AML-193 (cell line): ENCODE results near the gene GMPPA.

ENCODE experiments used
- DNase-seq, 2 experiments: peaks; one replicate each; lab custom pipeline; 2025; lab: John Stamatoyannopoulos, UW

Gene GMPPA

GRCh38 chr2:219486380-219486959, 12.2 kb upstream of the GMPPA start:
- no peak for DNase-seq

- DNase-seq, result no peak
These were observed 10.4 kb upstream of the GMPPA start for GRCh38 chr2:219488149-219488843.

GRCh38 chr2:219488844-219489194, 9.9 kb upstream of the GMPPA start:
- no peak for DNase-seq

GRCh38 chr2:219489315-219489714, 9.4 kb upstream of the GMPPA start:
- DNase-seq, result no peak

GRCh38 chr2:219490186-219490585, 8.5 kb upstream of the GMPPA start:
- no peak for DNase-seq

- no peak for DNase-seq
These were observed 8.0 kb upstream of the GMPPA start for GRCh38 chr2:219490600-219491130.

GRCh38 chr2:219491278-219491963, 7.3 kb upstream of the GMPPA start:
- DNase-seq, result no peak

GRCh38 chr2:219492575-219492974, 6.1 kb upstream of the GMPPA start:
- DNase-seq, result no peak

- no peak for DNase-seq
These were observed 5.6 kb upstream of the GMPPA start for GRCh38 chr2:219493086-219493485.

- DNase-seq, result no peak
These were observed 3.6 kb upstream of the GMPPA start for GRCh38 chr2:219494952-219495530.

- peak; percentile 47 to 50 for DNase-seq
These were observed 3.1 kb upstream of the GMPPA start for GRCh38 chr2:219495531-219496122.

- no peak for DNase-seq
These were observed 2.4 kb upstream of the GMPPA start for GRCh38 chr2:219496247-219496824.

GRCh38 chr2:219496825-219497494, 1.7 kb upstream of the GMPPA start:
- no peak for DNase-seq

- peak; percentile 65 to 75 for DNase-seq
These were observed 1.0 kb upstream of the GMPPA start for GRCh38 chr2:219497495-219498279.

- no peak for DNase-seq
These were observed 292 bp downstream of the GMPPA start for GRCh38 chr2:219499058-219499307.

- no peak for DNase-seq
These were observed 864 bp downstream of the GMPPA start for GRCh38 chr2:219499555-219499954.

GRCh38 chr2:219500135-219500534, 1.4 kb downstream of the GMPPA start:
- DNase-seq, result no peak

- DNase-seq, result no peak
These were observed 3.2 kb downstream of the GMPPA start for GRCh38 chr2:219501849-219502248.

- DNase-seq, result no peak
These were observed 3.9 kb downstream of the GMPPA start for GRCh38 chr2:219502618-219503017.

GRCh38 chr2:219505585-219505984, 6.9 kb downstream of the GMPPA start:
- no peak for DNase-seq
